GM18868 (cell line): Measurements from ENCODE around the gene ERFL.
A peak's percentile ranks its signal among the peaks of the same experiment; 100 is the strongest.

Experiments
- ATAC-seq: cut with Tn5 transposase; IDR thresholded peaks from one replicate; pipeline ENCODE4 v1.9.1; 2021; ENCODE audit warnings: mild to moderate bottlenecking, moderate library complexity; ENCODE audit not compliant: unreplicated experiment

The ERFL gene

GRCh38 chr19:41901707-41902360 is 26.4 kb downstream of the ERFL start:
- ATAC-seq, result no peak

GRCh38 chr19:41898235-41898634 is 30.0 kb downstream of the ERFL start:
- ATAC-seq, result no peak

- ATAC-seq, result no peak
These were observed 30.4 kb downstream of the ERFL start for GRCh38 chr19:41897820-41898219.

- ATAC-seq, result no peak
These were observed 31.1 kb downstream of the ERFL start for GRCh38 chr19:41897181-41897580.

- no peak for ATAC-seq
These were observed 31.7 kb downstream of the ERFL start for GRCh38 chr19:41896581-41896942.

GRCh38 chr19:41895745-41896580 is 32.3 kb downstream of the ERFL start:
- ATAC-seq, result no peak

GRCh38 chr19:41894350-41894749 is 33.9 kb downstream of the ERFL start:
- ATAC-seq, result no peak

- ATAC-seq, result no peak
These were observed 34.4 kb downstream of the ERFL start for GRCh38 chr19:41893899-41894298.

- ATAC-seq, result no peak
These were observed 35.9 kb downstream of the ERFL start for GRCh38 chr19:41892173-41892902.

- ATAC-seq, result no peak
These were observed 37.3 kb downstream of the ERFL start for GRCh38 chr19:41890936-41891335.

GRCh38 chr19:41889896-41890295 is 38.4 kb downstream of the ERFL start:
- ATAC-seq, result no peak

- ATAC-seq, result no peak
These were observed 39.3 kb downstream of the ERFL start for GRCh38 chr19:41888926-41889325.

- no peak for ATAC-seq
These were observed 40.4 kb downstream of the ERFL start for GRCh38 chr19:41887711-41888382.

GRCh38 chr19:41886761-41887710 is 41.2 kb downstream of the ERFL start:
- no peak for ATAC-seq

- peak; percentile 82 for ATAC-seq
These were observed 44.2 kb downstream of the ERFL start for GRCh38 chr19:41883821-41884733.

GRCh38 chr19:41883463-41883820 is 44.8 kb downstream of the ERFL start:
- ATAC-seq, result no peak

GRCh38 chr19:41882568-41883462 is 45.4 kb downstream of the ERFL start, which contains the start of gene ARHGEF1:
ARHGEF1 (plus strand) TSS chr19:41883184; CDS start chr19:41888083, 4,899 bp downstream.
- no peak for ATAC-seq

GRCh38 chr19:41880329-41880708 is 47.9 kb downstream of the ERFL start:
- ATAC-seq, result no peak
